ENCODE measurements around the gene MAML2. TPM values are rescaled to one million over a fixed set of nuclear protein-coding genes. Genes with fewer than 3 reads are reported as not detected.

Gene MAML2
- total and polyA plus RNA-seq, 4 donors: 0.56 to 2.1 (median 1.4) TPM

DNA sequence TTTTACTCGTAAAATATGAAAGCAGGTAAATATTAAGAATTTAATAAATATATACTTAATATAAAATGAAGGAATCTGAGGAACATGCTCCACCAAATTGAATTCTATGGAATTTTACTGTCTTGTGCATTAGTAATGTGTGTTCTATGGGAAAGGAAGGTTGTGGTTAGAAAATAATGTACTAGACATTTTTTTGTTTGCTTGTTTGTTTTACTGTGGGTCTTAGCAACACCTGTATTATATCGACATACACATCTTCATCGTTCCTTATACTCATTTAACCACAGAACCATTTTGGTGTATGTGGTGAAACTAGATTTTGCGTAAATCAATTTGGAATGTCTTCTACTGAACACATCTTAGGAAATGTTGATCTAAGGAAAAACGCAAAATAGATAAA, 304.9 kb downstream of the MAML2 start (continued):
- TF ChIP-seq, protein P1, sequence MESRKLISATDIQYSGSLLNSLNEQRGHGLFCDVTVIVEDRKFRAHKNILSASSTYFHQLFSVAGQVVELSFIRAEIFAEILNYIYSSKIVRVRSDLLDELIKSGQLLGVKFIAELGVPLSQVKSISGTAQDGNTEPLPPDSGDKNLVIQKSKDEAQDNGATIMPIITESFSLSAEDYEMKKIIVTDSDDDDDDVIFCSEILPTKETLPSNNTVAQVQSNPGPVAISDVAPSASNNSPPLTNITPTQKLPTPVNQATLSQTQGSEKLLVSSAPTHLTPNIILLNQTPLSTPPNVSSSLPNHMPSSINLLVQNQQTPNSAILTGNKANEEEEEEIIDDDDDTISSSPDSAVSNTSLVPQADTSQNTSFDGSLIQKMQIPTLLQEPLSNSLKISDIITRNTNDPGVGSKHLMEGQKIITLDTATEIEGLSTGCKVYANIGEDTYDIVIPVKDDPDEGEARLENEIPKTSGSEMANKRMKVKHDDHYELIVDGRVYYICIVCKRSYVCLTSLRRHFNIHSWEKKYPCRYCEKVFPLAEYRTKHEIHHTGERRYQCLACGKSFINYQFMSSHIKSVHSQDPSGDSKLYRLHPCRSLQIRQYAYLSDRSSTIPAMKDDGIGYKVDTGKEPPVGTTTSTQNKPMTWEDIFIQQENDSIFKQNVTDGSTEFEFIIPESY (IDR thresholded peaks at IDR 0.05): no peak
- TF ChIP-seq, protein P2, sequence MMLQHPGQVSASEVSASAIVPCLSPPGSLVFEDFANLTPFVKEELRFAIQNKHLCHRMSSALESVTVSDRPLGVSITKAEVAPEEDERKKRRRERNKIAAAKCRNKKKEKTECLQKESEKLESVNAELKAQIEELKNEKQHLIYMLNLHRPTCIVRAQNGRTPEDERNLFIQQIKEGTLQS (IDR thresholded peaks at IDR 0.05): no peak
- no peak for TF ChIP-seq EGR1 (IDR thresholded peaks at IDR 0.05; ENCODE audit: low read depth in 2 of 2)

DNA sequence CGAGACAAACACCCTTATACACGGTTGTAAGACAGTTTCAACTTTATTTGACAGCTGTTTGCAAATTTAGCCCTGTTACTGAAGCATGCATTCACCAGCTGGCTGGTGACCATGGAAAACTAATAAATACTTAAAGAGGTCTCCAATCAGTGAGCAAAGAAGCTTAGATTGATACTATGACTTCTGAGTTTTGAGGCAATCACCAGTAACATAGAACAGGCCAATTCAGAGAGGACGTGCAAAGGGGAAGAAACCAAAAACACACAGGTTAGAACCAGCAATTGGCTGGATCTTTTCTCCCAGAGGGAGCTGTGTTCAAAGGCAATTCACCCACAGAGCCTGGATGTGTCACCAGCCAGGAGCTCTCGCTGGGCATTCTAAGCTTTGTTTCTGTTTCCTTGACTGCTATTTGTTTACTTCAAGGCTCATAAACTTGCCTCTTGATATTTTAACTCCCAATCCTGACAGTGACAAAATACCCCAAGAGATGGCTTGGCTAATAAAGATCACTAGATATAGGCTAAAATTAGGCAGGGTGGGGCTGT, 305.5 kb downstream of the MAML2 start:
- no peak overlapping the region for H3K9ac ChIP-seq (ENCODE audit: low read depth in 1 of 2, low read length in 2 of 2)
- no peak for TF ChIP-seq JUND (IDR thresholded peaks at IDR 0.05)
- WGBS: 69% methylated on average over 4 of the region's 4 CpGs

DNA sequence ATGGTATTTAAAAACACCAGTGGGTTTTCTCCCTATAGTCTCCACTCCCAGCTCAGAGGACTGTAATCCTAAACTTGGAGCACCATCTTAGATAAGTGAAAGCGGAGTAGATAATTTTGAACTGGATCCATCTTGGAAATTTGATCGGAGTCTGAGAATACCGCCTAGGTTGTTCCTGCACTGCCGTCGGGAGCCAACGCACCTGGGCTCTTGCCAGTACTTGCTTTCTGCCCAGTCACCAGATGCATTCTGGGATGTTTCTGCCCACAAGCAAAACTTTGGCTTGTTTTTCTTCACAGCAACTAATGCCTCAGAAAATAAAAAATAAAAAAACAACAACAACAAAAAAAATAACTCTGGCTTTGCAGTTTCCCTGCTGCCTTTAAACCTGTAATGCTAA, 306.1 kb downstream of the MAML2 start:
- Histone ChIP-seq H3K4me1 (ENCODE audit: control insufficient read depth in 4 of 4, insufficient read depth in 4 of 4, low read length in 3 of 4) (no peaks in the 10 kb centered on the region), H3K9ac (ENCODE audit: low read depth in 1 of 2, low read length in 2 of 2) (no peak overlapping the region), H3K36me3 (ENCODE audit: control insufficient read depth in 4 of 4, insufficient read depth in 3 of 4, low read depth in 1 of 4, low read length in 3 of 4) (no peaks in the 10 kb centered on the region), H3K27ac (ENCODE audit: low read depth in 1 of 2, low read length in 2 of 2) (no peak overlapping the region), H3K4me3 (ENCODE audit: low read depth in 1 of 3, low read length in 3 of 3) (no peak overlapping the region), H3K27me3 (ENCODE audit: control insufficient read depth in 4 of 4, insufficient read depth in 4 of 4, low read length in 3 of 4) (no peaks in the 10 kb centered on the region), H3K9me3 (ENCODE audit: control insufficient read depth in 4 of 4, low read length in 3 of 4) (no peaks in the 10 kb centered on the region)
- no peak for DNase-seq (ENCODE audit: low spot score)
- TF ChIP-seq SP1 (IDR thresholded peaks at IDR 0.05): no peak
- TF ChIP-seq, protein P3, sequence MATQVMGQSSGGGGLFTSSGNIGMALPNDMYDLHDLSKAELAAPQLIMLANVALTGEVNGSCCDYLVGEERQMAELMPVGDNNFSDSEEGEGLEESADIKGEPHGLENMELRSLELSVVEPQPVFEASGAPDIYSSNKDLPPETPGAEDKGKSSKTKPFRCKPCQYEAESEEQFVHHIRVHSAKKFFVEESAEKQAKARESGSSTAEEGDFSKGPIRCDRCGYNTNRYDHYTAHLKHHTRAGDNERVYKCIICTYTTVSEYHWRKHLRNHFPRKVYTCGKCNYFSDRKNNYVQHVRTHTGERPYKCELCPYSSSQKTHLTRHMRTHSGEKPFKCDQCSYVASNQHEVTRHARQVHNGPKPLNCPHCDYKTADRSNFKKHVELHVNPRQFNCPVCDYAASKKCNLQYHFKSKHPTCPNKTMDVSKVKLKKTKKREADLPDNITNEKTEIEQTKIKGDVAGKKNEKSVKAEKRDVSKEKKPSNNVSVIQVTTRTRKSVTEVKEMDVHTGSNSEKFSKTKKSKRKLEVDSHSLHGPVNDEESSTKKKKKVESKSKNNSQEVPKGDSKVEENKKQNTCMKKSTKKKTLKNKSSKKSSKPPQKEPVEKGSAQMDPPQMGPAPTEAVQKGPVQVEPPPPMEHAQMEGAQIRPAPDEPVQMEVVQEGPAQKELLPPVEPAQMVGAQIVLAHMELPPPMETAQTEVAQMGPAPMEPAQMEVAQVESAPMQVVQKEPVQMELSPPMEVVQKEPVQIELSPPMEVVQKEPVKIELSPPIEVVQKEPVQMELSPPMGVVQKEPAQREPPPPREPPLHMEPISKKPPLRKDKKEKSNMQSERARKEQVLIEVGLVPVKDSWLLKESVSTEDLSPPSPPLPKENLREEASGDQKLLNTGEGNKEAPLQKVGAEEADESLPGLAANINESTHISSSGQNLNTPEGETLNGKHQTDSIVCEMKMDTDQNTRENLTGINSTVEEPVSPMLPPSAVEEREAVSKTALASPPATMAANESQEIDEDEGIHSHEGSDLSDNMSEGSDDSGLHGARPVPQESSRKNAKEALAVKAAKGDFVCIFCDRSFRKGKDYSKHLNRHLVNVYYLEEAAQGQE (IDR thresholded peaks at IDR 0.05): no peak
- no peak for TF ChIP-seq HNF4A (conservative IDR thresholded peaks at IDR 0.05)
- no peak for TF ChIP-seq GABPA (IDR thresholded peaks at IDR 0.05 in 1 of 2, conservative IDR thresholded peaks at IDR 0.05 in 1 of 2)
- TF ChIP-seq RXRA (IDR thresholded peaks at IDR 0.05): no peak
- no peak for TF ChIP-seq HNF4G (IDR thresholded peaks at IDR 0.05)
- TF ChIP-seq EGR1 (IDR thresholded peaks at IDR 0.05; ENCODE audit: low read depth in 2 of 2): no peak
- no peak for TF ChIP-seq JUND (IDR thresholded peaks at IDR 0.05)
- TF ChIP-seq TAF1 (conservative IDR thresholded peaks at IDR 0.05): no peak
- TF ChIP-seq, protein P1 (IDR thresholded peaks at IDR 0.05): no peak
- TF ChIP-seq, protein P4, sequence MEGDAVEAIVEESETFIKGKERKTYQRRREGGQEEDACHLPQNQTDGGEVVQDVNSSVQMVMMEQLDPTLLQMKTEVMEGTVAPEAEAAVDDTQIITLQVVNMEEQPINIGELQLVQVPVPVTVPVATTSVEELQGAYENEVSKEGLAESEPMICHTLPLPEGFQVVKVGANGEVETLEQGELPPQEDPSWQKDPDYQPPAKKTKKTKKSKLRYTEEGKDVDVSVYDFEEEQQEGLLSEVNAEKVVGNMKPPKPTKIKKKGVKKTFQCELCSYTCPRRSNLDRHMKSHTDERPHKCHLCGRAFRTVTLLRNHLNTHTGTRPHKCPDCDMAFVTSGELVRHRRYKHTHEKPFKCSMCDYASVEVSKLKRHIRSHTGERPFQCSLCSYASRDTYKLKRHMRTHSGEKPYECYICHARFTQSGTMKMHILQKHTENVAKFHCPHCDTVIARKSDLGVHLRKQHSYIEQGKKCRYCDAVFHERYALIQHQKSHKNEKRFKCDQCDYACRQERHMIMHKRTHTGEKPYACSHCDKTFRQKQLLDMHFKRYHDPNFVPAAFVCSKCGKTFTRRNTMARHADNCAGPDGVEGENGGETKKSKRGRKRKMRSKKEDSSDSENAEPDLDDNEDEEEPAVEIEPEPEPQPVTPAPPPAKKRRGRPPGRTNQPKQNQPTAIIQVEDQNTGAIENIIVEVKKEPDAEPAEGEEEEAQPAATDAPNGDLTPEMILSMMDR (IDR thresholded peaks at IDR 0.05; ENCODE audit: low read depth, low read length, missing input control): no peak
- TF ChIP-seq, protein P2 (IDR thresholded peaks at IDR 0.05): no peak
- no peak for TF ChIP-seq NR2F2 (IDR thresholded peaks at IDR 0.05)
- TF ChIP-seq YY1 (IDR thresholded peaks at IDR 0.05): no peak
- 80% methylated on average over 6 of the region's 6 CpGs for WGBS

More for the DNA sequence above, 305.5 kb downstream of the MAML2 start:
- Histone ChIP-seq H3K27me3 (ENCODE audit: control insufficient read depth in 4 of 4, insufficient read depth in 4 of 4, low read length in 3 of 4) (no peaks in the 10 kb centered on the region), H3K27ac (ENCODE audit: low read depth in 1 of 2, low read length in 2 of 2) (no peak overlapping the region), H3K9me3 (ENCODE audit: control insufficient read depth in 4 of 4, low read length in 3 of 4) (no peaks in the 10 kb centered on the region), H3K36me3 (ENCODE audit: control insufficient read depth in 4 of 4, insufficient read depth in 3 of 4, low read depth in 1 of 4, low read length in 3 of 4) (no peaks in the 10 kb centered on the region), H3K4me3 (ENCODE audit: low read depth in 1 of 3, low read length in 3 of 3) (no peak overlapping the region), H3K4me1 (ENCODE audit: control insufficient read depth in 4 of 4, insufficient read depth in 4 of 4, low read length in 3 of 4) (no peaks in the 10 kb centered on the region)
- DNase-seq (ENCODE audit: low spot score): no peak

All from liver (tissue), 9 donors.